GM23338 (cell line): ENCODE measurements around the gene GPSM1. TPM values are rescaled to one million over a fixed set of nuclear protein-coding genes. Genes with fewer than 3 reads are reported as not detected.
A peak's percentile ranks its signal among the peaks of the same experiment; 100 is the strongest.

Experiments used
- ATAC-seq: fragments of 200-7000 bp; cut with Tn5 transposase; 3 replicates; pipeline ENCODE4 v1.9.1; 2020
- DNase-seq: peaks from one replicate; pipeline ENCODE4 v3.0.0-alpha.2; 2015; ENCODE audit warnings: low spot score
- H2AFZ ChIP-seq: fragments of 200-600 bp; sonication (generic); 2 replicates; pipeline ENCODE4 v1.8.0; 2016; ENCODE audit warnings: antibody characterized with exemption, mild to moderate bottlenecking, moderate library complexity
- H3F3A ChIP-seq: fragments of 200-600 bp; sonication (generic); replicated peaks from 2 replicates; pipeline ENCODE4 v1.8.0; 2017; ENCODE audit warnings: antibody characterized with exemption, mixed run types, low read depth
- H3K27ac ChIP-seq: fragments of 200-600 bp; sonication (generic); 2 replicates; pipeline ENCODE4 v1.6.1; 2016; ENCODE audit warnings: low read depth
- H3K27me3 ChIP-seq: fragments of 200-600 bp; sonication (generic); 2 replicates; pipeline ENCODE4 v1.8.0; 2016; ENCODE audit warnings: mild to moderate bottlenecking, mixed run types, moderate library complexity; ENCODE audit not compliant: insufficient read depth
- H3K36me3 ChIP-seq: fragments of 200-600 bp; sonication (generic); 2 replicates; pipeline ENCODE4 v1.8.0; 2016; ENCODE audit warnings: mild to moderate bottlenecking; ENCODE audit not compliant: insufficient read depth
- H3K4me1 ChIP-seq: fragments of 200-600 bp; sonication (generic); 2 replicates; pipeline ENCODE4 v1.8.0; 2016; ENCODE audit warnings: mild to moderate bottlenecking, moderate library complexity; ENCODE audit not compliant: insufficient read depth
- H3K4me2 ChIP-seq: fragments of 200-600 bp; sonication (generic); 2 replicates; pipeline ENCODE4 v1.7.1; 2017; ENCODE audit warnings: mixed run types
- H3K4me3 ChIP-seq: fragments of 200-600 bp; sonication (generic); 2 replicates; pipeline ENCODE4 v1.6.1; 2016; ENCODE audit warnings: mixed run types
- H3K79me2 ChIP-seq: fragments of 200-600 bp; sonication (generic); replicated peaks from 2 replicates; pipeline ENCODE4 v1.8.0; 2017; ENCODE audit warnings: mild to moderate bottlenecking; ENCODE audit not compliant: insufficient read depth
- H3K9me2 ChIP-seq: fragments of 200-600 bp; sonication (generic); 2 replicates; pipeline ENCODE4 v1.8.0; 2017; ENCODE audit not compliant: insufficient read depth
- H4K20me1 ChIP-seq: fragments of 200-600 bp; sonication (generic); replicated peaks from 2 replicates; pipeline ENCODE4 v1.8.0; 2017; ENCODE audit warnings: mild to moderate bottlenecking; ENCODE audit not compliant: insufficient read depth
- H3K27ac Mint-ChIP-seq: 2 replicates; pipeline ENCODE4 v1.8.0; 2020; ENCODE audit warnings: inconsistent platforms, mild to moderate bottlenecking, moderate library complexity, mixed read lengths
- H3K27me3 Mint-ChIP-seq: 3 replicates; pipeline ENCODE4 v1.8.0; 2022; ENCODE audit warnings: low read depth, mild to moderate bottlenecking, moderate library complexity, mixed read lengths, inconsistent platforms; ENCODE audit not compliant: insufficient read depth, poor library complexity
- H3K36me3 Mint-ChIP-seq: 3 replicates; pipeline ENCODE4 v1.8.0; 2021; ENCODE audit warnings: low read depth, mild to moderate bottlenecking, inconsistent platforms, moderate library complexity, mixed read lengths
- H3K4me1 Mint-ChIP-seq: 3 replicates; pipeline ENCODE4 v1.8.0; 2020; ENCODE audit warnings: mild to moderate bottlenecking, inconsistent platforms, mixed read lengths
- H3K4me3 Mint-ChIP-seq: 3 replicates; pipeline ENCODE4 v1.8.0; 2021; ENCODE audit warnings: moderate library complexity, mild to moderate bottlenecking, inconsistent platforms, mixed read lengths
- H3K9me3 Mint-ChIP-seq: 3 replicates; pipeline ENCODE4 v1.8.0; 2020; ENCODE audit warnings: moderate library complexity, mild to moderate bottlenecking, inconsistent platforms, mixed read lengths
- CREB1 ChIP-seq: fragments of 250-450 bp; sonication (Bioruptor Pico); IDR thresholded peaks from 2 replicates; pipeline ENCODE4 v1.5.0; 2020; ENCODE audit warnings: low read depth, mild to moderate bottlenecking, moderate library complexity
- JUNB ChIP-seq: IDR thresholded peaks from one replicate; pipeline ENCODE4 v1.6.1; 2016; ENCODE audit warnings: antibody characterized with exemption; ENCODE audit not compliant: unreplicated experiment
- NANOG ChIP-seq: IDR thresholded peaks from 2 replicates; pipeline ENCODE4 v1.6.1; 2016; ENCODE audit warnings: antibody characterized with exemption, borderline replicate concordance
- POLR2AphosphoS5 ChIP-seq: IDR thresholded peaks from 2 replicates; pipeline ENCODE4 v1.6.1; 2016; ENCODE audit warnings: antibody characterized with exemption, low read depth
- ZNF114 ChIP-seq: fragments of 250-450 bp; sonication (Bioruptor Pico); IDR thresholded peaks from 2 replicates; pipeline ENCODE4 v1.5.0; 2020; ENCODE audit warnings: mild to moderate bottlenecking, moderate library complexity
- ZNF331 ChIP-seq: fragments of 250-450 bp; sonication (Bioruptor Pico); IDR thresholded peaks from 2 replicates; pipeline ENCODE4 v1.5.0; 2020; ENCODE audit warnings: low read depth, mild to moderate bottlenecking, moderate library complexity
- polyA plus RNA-seq: library from polyadenylated mRNA; unstranded; fragments of >200 nt; fragmentation: Nextera tagmentation; extraction: Ambion mirVana; gene quantifications from 2 replicates; pipeline ENCODE4 v1.2.1, GENCODE V29; 2016
- total RNA-seq: library from RNA; depleted of rRNA; stranded (reverse); fragments of >200 nt; shearing (Covaris generic); gene quantifications from 2 replicates; pipeline ENCODE4 v1.2.3, GENCODE V29; 2014
- TF ChIP-seq, protein P1 (sequence below): IDR thresholded peaks from 2 replicates; pipeline ENCODE4 v1.6.1; 2016; ENCODE audit warnings: antibody characterized with exemption
- TF ChIP-seq, protein P2 (sequence below): IDR thresholded peaks from one replicate; pipeline ENCODE4 v1.6.1; 2018; ENCODE audit warnings: antibody characterized with exemption; ENCODE audit not compliant: unreplicated experiment
- TF ChIP-seq, protein P3 (sequence below): fragments of 250-450 bp; sonication (Bioruptor Pico); IDR thresholded peaks from 2 replicates; pipeline ENCODE4 v1.5.0; 2020; ENCODE audit warnings: mild to moderate bottlenecking, moderate library complexity
- TF ChIP-seq, protein P4 (sequence below), 2 experiments: fragments of 200-600 bp in 1 of 2; sonication (generic) in 1 of 2; conservative IDR thresholded peaks; 2 replicates each; pipeline versions ENCODE4 v1.5.1 to v1.6.1; 2016 to 2017; ENCODE audit warnings: antibody characterized with exemption in 2 of 2, low read depth in 2 of 2, mild to moderate bottlenecking in 2 of 2, moderate library complexity in 1 of 2

Gene GPSM1
- total and polyA plus RNA-seq, 2 experiments from 2014 or later = 4.8 to 23.2 TPM

DNA sequence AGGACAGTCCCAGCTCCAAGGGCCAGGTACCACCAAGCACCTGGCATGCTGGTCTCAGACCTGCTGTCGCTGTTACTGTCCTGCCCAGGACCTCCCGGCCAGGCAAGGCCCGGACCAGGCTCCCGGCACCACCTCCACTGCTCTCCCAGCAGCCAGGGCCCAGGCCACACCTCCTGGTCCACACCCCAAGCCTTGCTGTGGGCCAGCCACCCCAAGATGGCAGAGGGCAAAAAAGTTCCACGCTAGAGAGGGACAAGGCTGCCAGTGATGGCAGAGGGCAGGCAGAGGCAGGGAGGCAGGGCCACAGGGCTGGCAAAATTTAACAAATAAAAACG, 35.1 kb downstream of the GPSM1 start:
- Mint-ChIP-seq H3K36me3 (no peaks in the 10 kb centered on the region), H3K4me1 (peaks cover 9% of the 10 kb centered on the region; the same call in 1 of the 3 replicates), H3K27me3 (peaks cover 16% of the 10 kb centered on the region), H3K9me3 (no peaks in the 10 kb centered on the region), H3K27ac (no peak overlapping the region), H3K4me3 (peak overlapping the region; percentile 82; the same call in 2 of the 3 replicates)
- no peak for TF ChIP-seq JUNB
- no peak for TF ChIP-seq ZNF331
- TF ChIP-seq, protein P1, sequence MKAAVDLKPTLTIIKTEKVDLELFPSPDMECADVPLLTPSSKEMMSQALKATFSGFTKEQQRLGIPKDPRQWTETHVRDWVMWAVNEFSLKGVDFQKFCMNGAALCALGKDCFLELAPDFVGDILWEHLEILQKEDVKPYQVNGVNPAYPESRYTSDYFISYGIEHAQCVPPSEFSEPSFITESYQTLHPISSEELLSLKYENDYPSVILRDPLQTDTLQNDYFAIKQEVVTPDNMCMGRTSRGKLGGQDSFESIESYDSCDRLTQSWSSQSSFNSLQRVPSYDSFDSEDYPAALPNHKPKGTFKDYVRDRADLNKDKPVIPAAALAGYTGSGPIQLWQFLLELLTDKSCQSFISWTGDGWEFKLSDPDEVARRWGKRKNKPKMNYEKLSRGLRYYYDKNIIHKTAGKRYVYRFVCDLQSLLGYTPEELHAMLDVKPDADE = no peak
- no peak for TF ChIP-seq POLR2AphosphoS5
- TF ChIP-seq, protein P2, sequence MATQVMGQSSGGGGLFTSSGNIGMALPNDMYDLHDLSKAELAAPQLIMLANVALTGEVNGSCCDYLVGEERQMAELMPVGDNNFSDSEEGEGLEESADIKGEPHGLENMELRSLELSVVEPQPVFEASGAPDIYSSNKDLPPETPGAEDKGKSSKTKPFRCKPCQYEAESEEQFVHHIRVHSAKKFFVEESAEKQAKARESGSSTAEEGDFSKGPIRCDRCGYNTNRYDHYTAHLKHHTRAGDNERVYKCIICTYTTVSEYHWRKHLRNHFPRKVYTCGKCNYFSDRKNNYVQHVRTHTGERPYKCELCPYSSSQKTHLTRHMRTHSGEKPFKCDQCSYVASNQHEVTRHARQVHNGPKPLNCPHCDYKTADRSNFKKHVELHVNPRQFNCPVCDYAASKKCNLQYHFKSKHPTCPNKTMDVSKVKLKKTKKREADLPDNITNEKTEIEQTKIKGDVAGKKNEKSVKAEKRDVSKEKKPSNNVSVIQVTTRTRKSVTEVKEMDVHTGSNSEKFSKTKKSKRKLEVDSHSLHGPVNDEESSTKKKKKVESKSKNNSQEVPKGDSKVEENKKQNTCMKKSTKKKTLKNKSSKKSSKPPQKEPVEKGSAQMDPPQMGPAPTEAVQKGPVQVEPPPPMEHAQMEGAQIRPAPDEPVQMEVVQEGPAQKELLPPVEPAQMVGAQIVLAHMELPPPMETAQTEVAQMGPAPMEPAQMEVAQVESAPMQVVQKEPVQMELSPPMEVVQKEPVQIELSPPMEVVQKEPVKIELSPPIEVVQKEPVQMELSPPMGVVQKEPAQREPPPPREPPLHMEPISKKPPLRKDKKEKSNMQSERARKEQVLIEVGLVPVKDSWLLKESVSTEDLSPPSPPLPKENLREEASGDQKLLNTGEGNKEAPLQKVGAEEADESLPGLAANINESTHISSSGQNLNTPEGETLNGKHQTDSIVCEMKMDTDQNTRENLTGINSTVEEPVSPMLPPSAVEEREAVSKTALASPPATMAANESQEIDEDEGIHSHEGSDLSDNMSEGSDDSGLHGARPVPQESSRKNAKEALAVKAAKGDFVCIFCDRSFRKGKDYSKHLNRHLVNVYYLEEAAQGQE = no peak
- TF ChIP-seq, protein P3, sequence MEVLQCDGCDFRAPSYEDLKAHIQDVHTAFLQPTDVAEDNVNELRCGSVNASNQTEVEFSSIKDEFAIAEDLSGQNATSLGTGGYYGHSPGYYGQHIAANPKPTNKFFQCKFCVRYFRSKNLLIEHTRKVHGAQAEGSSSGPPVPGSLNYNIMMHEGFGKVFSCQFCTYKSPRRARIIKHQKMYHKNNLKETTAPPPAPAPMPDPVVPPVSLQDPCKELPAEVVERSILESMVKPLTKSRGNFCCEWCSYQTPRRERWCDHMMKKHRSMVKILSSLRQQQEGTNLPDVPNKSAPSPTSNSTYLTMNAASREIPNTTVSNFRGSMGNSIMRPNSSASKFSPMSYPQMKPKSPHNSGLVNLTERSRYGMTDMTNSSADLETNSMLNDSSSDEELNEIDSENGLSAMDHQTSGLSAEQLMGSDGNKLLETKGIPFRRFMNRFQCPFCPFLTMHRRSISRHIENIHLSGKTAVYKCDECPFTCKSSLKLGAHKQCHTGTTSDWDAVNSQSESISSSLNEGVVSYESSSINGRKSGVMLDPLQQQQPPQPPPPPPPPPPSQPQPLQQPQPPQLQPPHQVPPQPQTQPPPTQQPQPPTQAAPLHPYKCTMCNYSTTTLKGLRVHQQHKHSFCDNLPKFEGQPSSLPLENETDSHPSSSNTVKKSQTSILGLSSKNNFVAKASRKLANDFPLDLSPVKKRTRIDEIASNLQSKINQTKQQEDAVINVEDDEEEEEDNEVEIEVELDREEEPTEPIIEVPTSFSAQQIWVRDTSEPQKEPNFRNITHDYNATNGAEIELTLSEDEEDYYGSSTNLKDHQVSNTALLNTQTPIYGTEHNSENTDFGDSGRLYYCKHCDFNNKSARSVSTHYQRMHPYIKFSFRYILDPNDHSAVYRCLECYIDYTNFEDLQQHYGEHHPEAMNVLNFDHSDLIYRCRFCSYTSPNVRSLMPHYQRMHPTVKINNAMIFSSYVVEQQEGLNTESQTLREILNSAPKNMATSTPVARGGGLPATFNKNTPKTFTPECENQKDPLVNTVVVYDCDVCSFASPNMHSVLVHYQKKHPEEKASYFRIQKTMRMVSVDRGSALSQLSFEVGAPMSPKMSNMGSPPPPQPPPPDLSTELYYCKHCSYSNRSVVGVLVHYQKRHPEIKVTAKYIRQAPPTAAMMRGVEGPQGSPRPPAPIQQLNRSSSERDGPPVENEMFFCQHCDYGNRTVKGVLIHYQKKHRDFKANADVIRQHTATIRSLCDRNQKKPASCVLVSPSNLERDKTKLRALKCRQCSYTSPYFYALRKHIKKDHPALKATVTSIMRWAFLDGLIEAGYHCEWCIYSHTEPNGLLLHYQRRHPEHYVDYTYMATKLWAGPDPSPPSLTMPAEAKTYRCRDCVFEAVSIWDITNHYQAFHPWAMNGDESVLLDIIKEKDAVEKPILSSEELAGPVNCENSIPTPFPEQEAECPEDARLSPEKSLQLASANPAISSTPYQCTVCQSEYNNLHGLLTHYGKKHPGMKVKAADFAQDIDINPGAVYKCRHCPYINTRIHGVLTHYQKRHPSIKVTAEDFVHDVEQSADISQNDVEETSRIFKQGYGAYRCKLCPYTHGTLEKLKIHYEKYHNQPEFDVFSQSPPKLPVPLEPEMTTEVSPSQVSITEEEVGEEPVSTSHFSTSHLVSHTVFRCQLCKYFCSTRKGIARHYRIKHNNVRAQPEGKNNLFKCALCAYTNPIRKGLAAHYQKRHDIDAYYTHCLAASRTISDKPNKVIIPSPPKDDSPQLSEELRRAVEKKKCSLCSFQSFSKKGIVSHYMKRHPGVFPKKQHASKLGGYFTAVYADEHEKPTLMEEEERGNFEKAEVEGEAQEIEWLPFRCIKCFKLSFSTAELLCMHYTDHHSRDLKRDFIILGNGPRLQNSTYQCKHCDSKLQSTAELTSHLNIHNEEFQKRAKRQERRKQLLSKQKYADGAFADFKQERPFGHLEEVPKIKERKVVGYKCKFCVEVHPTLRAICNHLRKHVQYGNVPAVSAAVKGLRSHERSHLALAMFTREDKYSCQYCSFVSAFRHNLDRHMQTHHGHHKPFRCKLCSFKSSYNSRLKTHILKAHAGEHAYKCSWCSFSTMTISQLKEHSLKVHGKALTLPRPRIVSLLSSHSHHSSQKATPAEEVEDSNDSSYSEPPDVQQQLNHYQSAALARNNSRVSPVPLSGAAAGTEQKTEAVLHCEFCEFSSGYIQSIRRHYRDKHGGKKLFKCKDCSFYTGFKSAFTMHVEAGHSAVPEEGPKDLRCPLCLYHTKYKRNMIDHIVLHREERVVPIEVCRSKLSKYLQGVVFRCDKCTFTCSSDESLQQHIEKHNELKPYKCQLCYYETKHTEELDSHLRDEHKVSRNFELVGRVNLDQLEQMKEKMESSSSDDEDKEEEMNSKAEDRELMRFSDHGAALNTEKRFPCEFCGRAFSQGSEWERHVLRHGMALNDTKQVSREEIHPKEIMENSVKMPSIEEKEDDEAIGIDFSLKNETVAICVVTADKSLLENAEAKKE = no peak
- TF ChIP-seq CREB1 (CRISPR knock-in tag) = no peak
- no peak for TF ChIP-seq NANOG
- TF ChIP-seq, protein P4, sequence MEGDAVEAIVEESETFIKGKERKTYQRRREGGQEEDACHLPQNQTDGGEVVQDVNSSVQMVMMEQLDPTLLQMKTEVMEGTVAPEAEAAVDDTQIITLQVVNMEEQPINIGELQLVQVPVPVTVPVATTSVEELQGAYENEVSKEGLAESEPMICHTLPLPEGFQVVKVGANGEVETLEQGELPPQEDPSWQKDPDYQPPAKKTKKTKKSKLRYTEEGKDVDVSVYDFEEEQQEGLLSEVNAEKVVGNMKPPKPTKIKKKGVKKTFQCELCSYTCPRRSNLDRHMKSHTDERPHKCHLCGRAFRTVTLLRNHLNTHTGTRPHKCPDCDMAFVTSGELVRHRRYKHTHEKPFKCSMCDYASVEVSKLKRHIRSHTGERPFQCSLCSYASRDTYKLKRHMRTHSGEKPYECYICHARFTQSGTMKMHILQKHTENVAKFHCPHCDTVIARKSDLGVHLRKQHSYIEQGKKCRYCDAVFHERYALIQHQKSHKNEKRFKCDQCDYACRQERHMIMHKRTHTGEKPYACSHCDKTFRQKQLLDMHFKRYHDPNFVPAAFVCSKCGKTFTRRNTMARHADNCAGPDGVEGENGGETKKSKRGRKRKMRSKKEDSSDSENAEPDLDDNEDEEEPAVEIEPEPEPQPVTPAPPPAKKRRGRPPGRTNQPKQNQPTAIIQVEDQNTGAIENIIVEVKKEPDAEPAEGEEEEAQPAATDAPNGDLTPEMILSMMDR (conservative IDR thresholded peaks at IDR 0.05; ENCODE audit: low read depth in 2 of 2) = no peak
- TF ChIP-seq ZNF114 (CRISPR knock-in tag) = no peak
- Histone ChIP-seq H3K4me1 (no peaks in the 10 kb centered on the region; the same call in 1 of the 2 replicates), H3K27me3 (no peaks in the 10 kb centered on the region), H4K20me1 (no peaks in the 10 kb centered on the region), H3K4me2 (peak overlapping the region; percentile 29; the same call in 1 of the 2 replicates), H3K4me3 (no peak overlapping the region), H2AFZ (no peak overlapping the region), H3F3A (no peaks in the 10 kb centered on the region), H3K9me2 (no peaks in the 10 kb centered on the region), H3K79me2 (no peaks in the 10 kb centered on the region), H3K27ac (no peak overlapping the region), H3K36me3 (no peaks in the 10 kb centered on the region)
- ATAC-seq (no peak), DNase-seq (no peak)
